GF-D8 (cell line): ENCODE data around the gene SYNPR.

Source experiments
- DNase-seq: peaks from one replicate; lab custom pipeline; 2025; lab: John Stamatoyannopoulos, UW

The SYNPR gene

DNA sequence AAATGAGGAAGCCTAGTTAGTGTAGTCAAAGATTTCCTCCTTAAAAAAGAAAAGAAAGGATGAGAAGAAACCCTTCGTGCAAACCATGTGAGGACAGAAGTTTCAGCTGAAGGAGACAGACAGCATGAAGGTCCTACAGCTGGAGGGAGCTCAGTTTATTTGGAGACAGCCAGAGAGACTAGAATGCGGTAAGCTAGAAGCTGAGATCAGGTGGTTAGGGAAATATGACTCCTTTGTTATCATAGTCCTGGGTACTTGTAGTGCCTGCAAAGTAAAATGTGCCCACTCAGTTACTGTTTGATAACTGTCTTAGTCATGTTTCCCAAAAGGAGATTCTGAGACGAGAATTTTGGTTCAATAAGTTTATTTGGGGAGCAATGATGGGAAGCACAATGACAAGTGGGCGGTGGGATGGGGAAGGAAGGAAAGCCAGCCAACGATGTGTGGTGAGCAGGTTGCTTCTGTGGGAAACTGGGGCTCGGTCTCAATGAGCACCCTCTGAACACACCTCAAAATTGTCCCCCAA is 195.6 kb downstream of the SYNPR start:
- DNase-seq, result no peak

DNA sequence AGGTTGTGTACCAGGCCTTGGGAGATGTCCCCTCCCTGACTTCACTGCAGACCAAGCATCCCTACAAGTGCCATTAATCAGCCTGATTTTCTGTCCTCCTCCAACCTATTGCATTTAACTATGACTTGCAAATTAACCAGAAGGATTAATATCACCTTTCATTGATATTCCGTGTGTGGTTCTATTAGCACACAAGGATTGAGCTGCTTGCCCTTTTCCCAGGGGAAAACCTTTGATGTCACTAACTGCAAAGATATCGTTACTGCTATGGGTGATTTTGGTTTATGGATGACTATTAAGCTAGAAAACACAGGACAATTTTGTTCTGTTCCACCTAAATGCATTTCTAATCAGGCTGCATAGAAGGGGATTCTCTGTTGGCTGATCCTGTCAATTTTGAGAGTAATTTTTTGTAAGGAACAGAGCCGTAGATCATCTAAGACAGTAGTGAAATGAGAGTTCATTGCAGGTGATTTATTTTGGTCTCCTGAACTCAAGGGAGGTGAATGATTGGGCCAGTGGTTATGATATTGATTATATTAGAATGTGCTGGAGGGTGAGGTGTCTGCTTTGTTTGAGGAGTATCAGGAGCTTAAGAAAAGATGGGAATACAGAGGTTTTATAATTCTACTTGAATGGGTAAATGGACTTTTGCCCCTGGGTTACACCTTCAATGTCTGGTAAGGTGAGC is 196.9 kb downstream of the SYNPR start:
- no peak for DNase-seq

DNA sequence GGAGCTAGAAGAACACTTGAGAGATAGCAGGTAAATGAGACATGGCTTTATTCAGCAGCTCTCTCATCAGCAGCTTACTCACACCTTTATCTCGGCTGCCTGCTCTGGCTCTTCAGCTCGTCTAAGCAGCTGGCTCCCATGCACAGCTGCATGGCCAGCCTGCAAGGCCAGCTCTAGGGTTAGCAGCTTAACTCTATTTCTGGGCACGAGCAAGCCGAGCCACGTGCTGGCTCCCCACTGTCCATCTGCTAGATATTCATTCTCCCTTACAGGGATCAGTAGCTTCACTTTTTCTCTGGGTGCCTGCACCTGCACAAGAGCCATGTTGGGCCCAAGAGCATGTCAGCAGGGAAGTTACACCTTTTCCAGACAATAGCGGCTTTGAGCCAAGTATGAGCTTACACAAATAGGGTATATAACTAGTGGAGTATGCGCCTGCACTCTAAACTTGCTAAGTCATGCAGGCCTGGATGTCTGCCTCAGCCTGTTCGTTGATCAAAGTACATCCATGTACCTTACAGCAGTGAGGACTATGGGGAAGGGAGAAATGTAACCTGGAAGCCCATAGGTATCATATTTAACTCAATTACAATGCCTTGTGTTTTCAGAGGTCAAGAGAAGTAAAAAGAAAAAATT is 199.5 kb downstream of the SYNPR start:
- no peak for DNase-seq

DNA sequence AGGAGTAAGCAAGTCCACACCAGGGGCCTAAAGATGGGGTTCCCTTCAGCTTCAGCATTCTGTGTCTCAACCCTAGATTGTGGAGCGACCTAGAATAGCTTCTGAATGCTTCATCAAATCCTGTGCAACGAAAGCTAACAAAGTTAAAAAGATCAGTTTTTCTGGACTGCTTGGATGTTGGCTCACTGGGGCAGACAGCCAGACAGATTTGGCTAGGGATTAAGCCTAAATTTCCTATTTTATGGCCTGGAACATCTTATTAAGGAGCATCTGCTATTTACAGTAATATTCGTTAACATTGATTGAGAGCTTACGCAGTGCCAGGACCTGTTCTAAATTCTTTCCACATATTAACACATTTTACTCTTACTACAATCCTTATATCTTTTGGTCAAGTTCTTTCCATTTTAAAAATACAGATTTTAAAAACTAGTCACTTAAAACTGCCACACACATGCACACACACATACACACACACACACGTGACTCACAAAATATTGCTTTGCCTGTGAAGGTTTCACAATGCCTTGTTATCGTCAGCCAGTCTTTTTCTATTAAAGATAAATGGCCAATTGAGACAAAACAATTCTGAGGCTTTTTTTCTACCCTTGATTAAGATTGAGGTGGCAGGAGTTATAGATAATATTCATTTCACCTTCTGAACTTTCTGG is 201.0 kb downstream of the SYNPR start:
- no peak for DNase-seq

DNA sequence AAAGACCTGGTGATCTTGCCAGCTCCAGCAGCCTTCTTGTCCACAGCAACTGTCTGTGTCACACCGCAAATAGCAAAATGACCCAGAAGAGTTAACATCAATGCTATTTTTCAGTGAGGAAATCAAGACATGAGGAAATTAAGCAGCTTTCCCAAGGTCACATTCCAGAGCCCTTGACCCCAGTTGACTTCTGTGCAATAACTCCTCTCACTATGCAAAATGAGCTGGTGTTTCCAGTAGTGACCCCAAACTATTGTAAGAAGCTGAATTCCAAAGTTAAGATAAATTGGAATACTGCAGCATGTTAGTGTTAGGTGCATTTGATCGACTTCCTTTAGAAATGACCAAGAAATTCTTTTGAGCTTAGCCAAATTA is 201.5 kb downstream of the SYNPR start:
- DNase-seq, result no peak

DNA sequence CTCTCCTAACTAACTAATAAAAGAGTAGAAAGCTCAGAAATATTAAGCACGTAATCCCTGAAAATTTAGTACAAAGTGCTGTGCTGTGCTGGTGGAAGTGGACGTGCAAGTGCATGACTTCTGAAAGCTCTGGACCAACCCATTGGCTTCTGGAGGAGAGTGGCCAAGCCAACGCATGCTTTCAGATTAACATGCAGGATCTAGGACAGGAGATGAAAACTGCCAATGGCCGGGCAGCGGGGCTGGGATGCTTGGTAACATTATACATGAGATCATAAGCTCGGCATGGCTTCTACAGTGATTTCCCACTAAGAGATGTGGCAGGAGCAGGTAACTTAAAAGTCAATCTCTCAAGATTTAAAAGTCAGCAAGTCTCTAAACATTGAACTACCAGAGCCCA is 203.5 kb downstream of the SYNPR start:
- DNase-seq, result no peak

DNA sequence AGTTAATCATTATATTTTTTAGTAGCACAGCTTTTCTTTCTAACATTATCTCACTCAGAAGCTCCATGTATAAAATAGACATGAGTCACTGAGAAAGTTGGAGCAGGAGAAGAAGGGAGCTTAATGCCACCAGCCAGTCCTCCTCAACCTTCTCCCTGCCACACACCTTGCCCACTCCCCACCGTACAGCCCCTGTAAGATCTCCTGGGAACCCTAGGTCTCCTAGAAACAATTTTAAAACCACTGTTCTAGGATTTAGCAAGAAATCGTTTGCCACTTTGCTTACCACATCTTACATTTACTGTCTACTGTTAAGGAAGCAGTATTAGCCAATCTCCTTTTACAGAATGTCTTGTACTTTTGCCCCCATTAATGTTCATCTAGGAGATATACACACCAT is 204.2 kb downstream of the SYNPR start:
- DNase-seq, result no peak

DNA sequence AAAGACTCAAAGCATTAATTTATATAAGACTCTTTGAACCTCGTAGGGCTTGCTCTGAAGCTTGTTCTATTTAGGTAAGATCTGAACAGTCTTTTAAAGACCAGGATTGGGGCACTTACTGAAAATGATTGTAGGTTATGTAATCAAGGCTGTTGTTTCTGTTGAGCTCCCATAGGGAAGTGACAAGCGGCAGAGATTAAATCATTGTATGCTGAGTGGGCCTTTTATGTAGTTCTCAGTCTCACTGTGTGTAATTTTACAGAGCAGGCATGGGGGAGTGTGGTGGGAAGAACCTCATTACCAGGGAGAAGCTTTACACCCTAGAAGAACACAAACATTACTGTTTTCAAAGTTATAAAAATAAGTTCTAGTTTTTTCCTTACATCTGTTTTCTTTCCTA is 214.4 kb downstream of the SYNPR start:
- DNase-seq, result no peak

DNA sequence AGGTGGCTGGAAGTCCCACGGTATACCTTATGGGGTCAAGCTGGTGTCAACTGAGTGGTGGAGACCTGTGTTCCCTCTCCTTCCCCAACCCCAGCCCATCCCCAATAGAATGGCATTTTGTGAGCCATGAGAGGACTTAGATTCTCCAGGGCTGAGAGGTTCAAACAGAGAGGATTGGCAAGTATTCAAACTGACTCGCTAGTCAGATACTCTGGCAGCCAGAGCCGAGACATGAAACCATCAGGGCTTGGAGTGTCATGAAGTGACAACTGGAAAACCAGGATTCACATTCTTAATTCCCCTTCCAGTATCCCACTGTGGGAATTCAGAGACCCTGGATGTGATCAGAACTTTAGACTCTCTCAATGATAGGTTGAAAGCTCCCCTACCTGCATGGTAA is 215.0 kb downstream of the SYNPR start:
- no peak for DNase-seq

DNA sequence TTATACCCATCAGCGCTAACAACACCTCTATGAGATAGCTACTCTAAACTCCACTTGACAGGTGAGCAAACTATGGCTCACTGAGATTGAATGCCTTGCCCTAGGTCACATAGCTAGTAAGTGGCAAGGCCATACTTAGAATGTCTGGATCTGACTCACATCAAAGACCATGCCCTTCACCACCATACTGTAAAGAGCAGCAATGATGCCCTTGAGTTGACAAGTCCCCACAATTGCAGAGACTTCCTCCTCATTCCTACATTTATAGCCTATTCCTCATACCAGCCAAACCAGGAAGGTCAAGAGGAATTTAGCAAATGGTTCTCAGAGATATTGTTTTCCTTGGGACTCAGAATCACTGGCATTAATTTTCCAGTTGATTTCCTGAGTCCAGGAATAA is 216.5 kb downstream of the SYNPR start:
- no peak for DNase-seq

DNA sequence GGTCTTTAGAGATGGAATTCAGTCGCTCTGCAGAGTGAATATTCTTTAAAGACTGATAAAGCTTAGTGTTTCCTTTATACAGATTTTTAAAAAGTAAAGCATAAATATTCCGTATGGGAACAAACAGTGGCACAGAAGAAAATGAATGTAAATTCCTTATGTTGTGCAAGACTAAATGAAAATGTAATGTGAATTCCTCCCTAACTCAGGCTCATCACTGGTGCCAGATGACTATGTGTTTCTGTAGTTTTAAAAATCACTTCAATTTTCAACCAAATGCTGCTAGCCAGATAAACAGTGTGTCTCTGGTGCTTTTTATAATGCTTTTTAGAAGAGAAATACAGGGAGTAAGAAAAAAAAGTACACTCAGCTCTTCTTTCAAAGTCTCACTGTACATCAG is 219.5 kb downstream of the SYNPR start:
- no peak for DNase-seq

DNA sequence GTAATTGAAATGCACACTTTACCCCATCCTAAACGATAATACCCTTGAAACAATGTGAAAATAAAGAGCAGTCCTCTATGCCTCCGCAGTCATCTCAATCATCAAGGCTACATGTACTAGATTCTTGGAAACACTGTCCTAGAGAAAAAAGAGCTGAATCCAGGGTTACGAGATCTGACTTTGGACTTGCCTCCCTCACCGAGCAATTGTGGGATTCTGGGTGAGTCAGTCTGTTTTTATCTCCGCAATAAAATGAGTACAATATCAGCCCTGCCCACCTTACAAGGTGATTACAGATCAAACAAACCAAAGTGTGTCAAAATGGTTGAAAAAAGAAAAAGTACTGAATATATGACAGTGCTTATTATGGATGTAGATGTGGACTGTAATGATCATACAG is 222.1 kb downstream of the SYNPR start:
- DNase-seq, result no peak

DNA sequence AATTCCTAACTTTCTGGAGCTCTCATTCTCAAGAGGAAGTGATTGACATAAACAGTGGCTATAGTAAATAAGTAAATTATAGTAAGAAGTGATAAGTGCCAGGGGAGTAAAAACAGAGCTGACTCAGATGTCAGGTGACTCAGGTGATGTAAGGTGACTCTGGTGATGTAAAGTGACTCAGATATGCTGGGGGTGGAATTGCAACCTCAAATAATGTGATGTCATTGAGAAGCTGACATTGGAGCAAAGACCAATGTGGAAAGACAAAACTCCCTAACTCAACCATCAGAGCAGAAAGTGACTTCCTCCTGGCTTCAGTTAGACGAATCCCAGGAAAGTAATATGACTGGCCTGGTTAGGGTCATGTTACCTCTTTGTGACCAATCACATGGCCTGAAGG is 230.2 kb downstream of the SYNPR start:
- DNase-seq, result no peak

DNA sequence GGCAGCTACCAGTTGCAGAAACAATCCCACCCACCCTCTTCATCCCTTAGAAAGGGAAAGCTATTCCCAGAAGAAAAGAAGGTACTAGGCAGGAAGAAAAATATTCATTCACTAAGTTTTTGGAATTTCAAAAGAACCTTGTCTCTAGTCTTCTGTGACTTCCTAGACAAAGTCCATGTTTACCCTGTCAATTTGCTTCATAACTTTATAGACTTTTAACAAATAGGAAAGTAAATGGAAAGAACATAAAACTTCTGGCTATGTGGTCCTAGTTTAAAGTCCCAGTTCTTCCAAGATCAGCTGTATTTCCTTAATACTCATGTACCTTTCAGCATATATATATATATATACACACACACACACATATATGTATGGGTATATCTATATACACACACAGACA is 230.7 kb downstream of the SYNPR start:
- no peak for DNase-seq

DNA sequence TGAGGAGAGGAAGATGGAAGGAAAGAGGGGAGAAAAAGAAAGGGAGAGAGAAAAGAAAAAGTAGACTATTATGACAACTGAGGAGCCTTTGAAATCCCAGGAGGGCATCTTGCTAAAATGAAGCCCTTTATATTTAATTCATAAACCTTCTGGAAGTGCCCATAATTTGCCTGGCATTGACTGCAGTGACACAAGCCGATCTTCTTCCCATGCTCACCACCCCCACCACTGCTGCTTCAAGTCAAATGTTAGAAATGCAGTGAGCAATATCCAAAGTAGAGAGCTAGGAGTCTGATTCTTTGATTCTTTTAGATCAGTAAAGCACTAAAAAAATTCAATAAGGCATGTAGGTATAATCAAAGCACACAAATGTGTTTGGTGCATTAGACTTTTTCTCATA is 235.7 kb downstream of the SYNPR start:
- no peak for DNase-seq

DNA sequence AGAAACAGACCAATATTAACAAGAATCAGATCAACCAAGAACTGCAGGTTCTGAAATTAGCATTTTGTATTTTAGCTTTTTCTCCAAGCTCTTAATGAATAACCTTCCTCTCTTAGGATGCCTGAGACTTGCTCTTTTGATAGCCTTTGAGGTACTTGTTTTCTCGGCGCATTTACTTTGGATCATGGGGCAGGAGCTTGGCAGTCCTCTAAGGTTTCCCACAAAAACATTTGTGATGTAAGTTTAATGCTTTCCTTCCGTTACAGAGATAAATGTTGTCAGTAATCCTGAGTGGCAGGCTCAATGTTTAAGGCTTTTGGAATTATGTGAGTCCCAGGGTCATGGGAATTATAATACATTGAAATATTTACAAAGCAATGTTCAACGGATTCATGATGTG is 236.6 kb downstream of the SYNPR start:
- no peak for DNase-seq

DNA sequence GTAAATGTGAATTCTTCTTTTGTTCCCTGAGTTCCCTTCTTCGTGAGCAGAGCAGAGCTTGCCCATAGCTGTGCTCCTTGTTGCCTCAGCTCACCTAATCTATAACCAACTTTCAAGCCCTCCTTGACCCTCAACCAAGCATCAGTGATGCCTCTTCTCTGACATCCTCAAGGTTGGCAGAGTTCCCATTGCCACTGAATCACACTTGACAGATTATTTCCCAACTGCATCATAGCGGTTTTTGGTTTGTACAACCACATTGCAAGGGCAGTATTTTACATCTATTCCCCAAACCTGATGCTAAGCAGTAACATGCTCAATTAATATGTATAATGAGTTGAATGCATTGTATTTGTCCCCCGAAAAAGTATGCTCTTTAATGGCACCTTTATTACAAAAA is 241.3 kb downstream of the SYNPR start:
- DNase-seq, result no peak

DNA sequence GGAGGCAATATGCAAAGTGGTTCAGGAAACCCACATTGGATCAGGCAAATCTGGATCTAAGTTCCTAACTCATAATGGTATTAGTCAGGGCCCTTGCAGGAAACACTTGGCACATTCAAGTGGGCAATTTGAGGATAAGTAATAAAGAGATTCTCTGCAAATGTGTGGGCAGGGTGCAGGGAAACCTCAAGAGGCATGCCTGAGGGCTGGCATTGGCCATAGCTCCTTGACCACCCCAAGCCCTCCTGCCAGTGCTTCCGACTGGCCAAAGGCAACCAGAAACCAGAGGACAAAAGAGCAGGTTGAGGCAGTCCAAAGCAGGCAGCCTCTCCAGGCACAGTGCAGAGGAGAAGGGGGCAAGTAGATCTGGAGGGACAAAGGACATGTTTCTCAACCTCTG is 243.5 kb downstream of the SYNPR start:
- DNase-seq, result no peak

DNA sequence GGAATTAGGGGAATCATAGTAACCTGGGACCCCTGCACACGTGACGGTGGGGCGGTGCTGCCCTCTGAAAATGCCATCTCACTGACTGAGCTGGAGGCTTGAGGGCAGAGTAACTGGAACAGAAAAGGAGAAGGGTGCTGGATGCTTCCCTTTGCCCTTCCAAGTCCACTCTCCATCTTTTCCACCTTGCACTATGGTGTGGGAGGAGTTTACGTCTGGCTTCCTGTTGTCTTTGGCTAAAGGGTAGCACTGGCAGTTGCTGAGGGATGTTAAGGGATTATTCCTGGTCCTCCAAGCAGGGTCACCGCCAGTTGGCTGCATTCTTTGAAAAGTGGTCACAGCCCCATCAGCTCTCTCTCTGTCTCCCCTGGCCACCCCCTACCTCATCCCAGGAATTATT is 245.0 kb downstream of the SYNPR start:
- DNase-seq, result no peak

DNA sequence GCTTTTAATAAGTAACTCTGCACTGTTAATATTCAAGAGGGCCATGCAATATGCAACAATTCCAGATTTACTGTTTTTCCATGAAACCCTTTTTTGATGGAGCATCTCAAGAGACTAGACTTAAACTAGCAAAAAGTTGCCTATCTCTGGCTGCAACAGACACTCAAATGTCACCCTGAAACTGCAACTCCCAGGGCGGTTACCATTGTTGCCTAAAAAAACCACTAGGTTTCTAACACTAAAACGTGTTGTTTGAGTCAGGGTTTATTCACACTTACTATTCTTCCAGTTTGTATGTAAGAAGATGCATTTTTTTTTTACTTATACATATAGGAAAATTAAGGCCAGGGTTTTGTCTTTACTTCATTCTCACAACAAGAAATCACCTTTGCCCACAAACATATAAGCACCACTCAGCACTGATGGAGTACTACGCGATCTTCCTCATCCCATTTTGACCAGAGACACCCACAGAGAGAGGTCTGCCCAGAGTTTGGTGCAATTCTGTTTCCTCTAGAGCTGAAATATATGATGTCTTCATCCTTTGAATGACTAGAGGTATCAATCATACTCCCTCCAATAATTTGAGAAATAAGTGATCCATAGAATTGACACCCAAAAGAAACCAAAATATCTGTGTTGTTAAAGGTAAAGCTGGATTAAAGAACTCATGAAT is 250.4 kb downstream of the SYNPR start:
- DNase-seq, result no peak

DNA sequence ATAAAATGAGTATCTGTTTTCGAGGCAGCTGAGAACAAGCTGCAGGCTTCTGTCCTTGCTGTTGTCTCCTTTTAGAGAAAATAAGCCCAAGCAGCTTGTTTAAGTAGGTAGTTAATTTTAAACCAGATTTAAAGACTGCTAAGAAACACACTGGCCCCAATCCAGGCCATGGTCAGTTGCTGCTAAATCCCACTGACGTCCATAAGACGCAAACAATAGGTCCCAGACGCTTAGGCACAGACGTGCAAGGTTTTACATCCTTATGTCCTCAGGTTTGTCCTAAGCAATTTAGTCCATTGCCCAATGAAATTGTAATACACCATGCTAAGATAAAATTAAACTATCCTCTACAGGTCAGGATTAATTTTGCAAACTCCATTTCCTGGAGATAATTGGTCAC is 254.4 kb downstream of the SYNPR start:
- DNase-seq, result no peak

DNA sequence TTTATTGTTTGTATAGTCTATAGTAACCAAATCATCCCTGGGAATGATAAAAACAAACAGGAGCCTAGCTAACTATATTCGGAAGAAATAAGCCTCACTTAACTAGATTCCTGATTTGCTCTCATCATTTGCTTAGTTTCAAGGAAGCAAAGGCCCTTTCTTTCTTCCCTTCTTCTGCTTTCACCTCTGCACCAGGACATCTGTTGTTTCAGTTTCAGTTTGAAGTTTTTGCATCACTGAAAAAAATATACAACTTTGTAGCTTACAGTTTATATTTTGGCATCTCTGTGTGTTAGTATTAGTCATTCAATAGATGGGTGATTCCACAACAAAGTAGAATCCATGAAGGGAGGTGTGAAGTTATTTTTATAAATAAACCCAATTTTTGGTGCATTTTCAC is 260.8 kb downstream of the SYNPR start:
- no peak for DNase-seq

DNA sequence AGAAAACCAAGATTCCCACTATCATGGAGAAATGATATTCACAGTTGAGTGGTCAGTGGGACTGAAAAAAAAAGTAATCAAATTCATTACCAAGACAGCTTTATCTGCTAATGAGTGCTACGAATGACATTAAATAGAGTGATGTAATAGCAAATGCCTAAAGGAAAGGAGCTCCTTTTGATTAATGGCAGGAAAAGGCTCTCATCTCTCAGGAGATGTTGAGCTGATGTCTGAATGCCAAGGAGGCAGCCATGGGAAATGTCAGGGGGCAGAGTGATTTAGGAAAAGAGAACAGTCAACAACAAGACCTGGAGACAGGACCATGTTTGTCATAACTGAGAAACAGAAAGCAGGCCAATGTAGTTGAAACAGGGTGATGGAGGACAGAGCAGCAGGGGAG is 277.7 kb downstream of the SYNPR start:
- no peak for DNase-seq
